ENCODE results near the gene CFAP119.

Gene CFAP119

GRCh38 chr16:30780549-30780948 is 18.7 kb upstream of the CFAP119 start:
- DNase-seq = no peak

- no peak for DNase-seq
Observed at GRCh38 chr16:30780021-30780420, 18.2 kb upstream of the CFAP119 start.

- no peak for DNase-seq
Observed at GRCh38 chr16:30779596-30779995, 17.7 kb upstream of the CFAP119 start.

DNA sequence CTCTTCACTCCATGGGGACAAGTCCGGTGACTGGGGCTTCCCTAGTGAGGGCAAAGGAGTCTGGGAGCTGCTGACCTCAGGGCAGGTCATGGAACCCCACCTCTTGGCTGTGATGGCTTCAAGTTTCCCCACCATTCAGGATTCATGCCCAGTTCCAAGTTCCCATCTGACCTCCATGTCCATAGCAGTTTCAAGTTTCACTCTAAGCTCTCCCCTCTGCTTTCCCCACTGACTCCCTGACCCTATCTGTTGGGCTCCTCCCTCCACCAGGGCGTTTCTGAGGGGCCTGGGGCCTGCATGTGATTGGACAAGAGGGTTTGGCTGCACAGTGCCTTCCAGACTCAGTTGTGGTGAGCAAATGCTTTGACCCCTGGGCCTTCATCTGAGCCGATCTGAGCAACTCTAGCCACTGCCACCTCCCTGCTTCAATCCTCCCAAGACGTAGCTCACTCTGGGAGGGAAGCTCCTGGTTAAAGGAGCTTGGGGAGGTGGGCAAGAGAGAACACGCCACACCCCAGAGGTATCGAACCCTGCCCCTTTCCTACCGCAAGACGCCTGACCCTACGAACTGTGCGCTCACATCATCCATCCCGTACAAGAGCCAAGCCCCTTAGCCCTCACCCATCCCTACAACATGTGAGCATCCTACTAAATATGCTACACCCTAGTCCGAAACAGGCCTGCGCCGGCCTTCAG is 16.8 kb upstream of the CFAP119 start:
- no peak for DNase-seq

DNA sequence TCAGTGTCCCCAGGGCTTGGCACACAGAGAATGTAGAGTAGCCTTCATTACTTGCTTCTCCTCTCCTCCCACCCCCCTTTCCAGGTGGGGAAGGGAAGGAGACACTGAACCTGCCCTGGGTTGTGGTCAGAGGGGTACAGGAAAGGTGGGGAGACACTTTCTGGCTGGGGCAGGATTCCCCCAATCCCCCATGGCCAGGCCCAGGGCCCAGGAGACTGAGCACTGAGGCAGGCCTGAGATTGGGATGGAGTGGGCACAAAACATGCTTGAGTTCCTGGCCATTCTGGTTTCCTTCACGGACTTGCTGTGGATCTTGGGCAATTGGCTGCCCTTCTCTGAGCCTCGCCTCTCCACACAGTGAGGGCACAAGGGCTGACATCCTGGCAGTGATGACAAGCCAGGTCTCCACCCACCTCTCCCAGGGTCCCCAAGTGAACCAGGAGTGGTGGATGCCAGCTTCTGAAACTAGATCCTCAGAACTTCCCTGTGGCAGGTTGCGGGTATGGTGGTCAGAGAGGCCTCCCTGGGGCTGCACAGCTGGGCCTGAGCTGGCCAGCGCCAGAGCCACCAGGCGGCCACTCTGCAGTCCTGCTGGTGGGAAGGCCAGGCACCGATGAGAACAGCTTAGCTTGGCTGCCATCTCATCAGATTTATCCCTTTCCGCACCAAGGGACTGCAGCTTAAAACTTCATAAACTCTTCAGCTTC is 15.9 kb upstream of the CFAP119 start:
- DNase-seq = no peak

- DNase-seq = peak; percentile 19 to 34
Observed at GRCh38 chr16:30775392-30776188, 13.7 kb upstream of the CFAP119 start.

GRCh38 chr16:30775131-30775391 is 13.2 kb upstream of the CFAP119 start:
- no peak for DNase-seq

DNA sequence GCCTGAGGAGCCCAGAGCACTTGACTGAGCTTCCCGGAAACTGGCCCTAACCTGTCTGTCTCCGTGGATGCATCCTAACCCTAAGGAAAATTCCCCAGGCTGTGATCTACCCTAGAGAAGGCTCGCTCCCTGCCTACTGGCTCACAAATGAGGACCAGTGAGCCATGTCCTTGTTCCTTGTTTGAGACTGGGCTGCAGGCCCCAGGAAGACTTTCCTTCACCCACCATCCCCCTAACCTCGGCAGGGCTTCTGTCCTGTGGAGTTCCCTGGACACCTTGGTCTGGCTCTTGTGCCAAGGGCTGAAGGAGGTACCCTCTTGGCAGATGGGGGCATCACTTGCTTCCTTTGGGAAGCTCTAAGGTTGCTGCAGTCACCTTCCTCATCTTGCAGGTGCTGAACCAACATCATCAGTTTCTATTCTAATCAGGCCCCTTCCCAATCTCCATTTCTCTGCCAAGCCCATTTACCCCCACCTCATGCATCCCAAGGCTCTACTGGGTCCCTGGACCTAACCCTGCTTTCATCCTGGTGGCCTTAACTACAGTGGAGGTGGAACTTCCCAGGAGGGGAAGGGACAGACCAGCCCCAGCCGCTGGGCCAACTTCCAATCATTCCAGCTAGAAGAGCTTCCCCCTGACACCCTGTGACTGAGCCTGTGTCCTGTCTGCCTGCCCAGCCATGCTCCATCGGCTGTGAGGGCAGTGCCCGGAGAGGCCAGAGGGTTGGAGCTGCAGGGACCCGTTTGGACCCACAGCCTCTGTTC is 12.7 kb upstream of the CFAP119 start:
- no peak for DNase-seq

- no peak for DNase-seq
Observed at GRCh38 chr16:30773826-30774225, 12.0 kb upstream of the CFAP119 start.

DNA sequence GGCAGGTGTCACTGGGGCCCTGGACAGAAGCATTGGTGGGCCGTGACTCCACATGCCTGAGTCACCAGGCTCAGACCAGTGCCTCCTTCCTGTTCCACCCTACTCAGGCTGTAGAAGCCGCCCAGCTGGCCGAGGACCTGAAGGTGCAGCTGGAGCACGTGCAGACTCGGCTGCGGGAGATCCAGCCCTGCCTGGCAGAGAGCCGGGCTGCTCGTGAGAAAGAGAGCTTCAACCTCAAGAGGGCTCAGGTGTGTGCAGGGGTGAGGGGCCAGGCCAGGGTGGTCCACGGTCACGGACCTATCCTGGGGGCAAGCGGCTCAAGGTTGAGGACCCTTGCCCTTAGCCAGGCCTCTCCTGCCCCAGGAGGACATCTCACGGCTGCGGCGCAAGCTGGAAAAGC is 9.9 kb upstream of the CFAP119 start:
- DNase-seq = no peak

DNA sequence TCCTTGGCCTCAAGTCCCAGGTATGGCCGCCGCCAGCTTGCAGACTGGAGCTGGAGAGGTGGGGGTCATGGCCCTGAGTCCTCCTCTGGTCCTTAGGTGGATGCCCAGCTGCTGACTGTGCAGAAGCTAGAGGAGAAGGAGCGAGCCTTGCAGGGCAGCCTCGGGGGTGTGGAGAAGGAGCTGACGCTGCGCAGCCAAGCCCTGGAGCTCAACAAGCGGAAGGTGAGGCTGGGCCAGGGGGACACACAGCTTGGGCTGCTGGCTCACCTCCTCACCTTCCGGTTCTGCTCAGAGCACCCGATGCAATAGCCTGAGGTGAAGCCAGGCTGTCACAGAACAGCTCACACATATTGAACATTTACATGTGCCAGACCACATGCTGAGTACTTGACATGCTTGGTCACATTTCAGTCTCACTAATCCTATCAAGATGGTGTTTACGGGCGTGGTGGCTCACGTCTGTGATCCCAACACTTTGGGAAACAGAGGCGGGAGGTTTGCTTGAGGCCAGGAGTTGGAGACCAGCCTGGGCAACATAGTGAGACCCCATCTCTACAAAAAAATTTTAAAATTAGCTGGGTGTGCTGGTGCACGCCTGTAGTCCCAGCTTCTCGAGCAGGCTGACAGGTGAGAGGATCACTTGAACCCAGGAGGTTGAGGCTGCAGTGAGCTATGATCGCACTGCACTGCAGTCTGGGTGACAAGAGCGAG is 7.7 kb upstream of the CFAP119 start:
- no peak for DNase-seq

DNA sequence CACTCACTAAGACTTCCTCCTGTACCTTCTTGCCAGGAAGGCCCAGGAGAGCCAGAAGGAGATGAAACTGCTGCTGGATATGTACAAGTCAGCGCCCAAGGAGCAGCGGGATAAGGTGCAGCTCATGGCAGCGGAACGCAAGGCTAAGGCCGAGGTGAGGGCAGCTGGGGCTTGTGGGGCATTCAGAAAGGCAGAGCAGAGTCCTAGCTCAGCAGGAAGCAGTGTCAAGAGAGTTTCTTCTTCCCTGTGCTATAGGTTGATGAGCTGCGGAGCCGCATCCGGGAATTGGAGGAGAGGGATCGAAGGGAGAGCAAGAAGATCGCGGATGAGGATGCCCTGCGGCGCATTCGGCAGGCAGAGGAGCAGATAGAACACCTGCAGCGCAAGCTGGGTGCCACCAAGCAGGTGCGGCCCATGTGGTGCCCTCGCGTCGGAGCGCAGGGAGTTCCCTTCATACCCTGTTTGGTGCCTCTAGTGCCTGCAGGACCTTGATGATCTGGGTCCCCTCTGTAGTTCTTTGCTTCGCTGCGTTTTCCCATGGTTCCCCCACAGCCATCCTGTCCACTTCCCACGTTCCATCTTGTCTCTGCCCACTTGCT is 6.8 kb upstream of the CFAP119 start:
- no peak for DNase-seq

- DNase-seq = no peak
Observed at GRCh38 chr16:30767767-30768465, 6.1 kb upstream of the CFAP119 start.

GRCh38 chr16:30766933-30767284 is 5.0 kb upstream of the CFAP119 start:
- no peak for DNase-seq

GRCh38 chr16:30766206-30766932 is 4.5 kb upstream of the CFAP119 start:
- no peak for DNase-seq

DNA sequence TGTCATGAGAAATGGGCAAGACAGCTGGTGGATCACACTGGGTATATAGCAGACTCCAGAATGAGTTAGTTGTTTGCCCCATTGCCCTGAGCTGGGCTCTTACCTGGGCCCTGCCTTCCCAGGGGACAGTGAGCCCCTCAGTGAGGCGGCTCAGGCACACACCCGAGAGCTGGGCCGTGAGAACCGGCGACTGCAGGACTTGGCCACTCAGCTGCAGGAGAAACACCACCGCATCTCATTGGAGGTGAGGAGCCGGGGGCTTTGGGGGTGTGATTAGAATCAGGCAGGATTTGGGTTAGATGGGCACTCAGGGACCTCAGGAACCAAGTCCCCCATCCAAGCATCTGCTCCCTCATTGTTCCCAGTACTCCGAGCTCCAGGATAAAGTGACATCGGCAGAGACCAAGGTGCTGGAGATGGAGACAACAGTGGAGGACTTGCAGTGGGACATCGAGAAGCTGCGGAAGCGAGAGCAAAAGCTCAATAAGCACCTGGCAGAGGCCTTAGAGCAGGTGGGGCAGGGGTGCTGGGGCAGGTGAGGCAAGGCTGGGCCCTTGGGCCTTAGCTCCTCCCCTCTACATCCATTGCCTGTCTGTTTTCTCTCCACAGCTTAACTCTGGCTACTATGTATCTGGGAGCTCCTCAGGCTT is 3.1 kb upstream of the CFAP119 start:
- no peak for DNase-seq

DNA sequence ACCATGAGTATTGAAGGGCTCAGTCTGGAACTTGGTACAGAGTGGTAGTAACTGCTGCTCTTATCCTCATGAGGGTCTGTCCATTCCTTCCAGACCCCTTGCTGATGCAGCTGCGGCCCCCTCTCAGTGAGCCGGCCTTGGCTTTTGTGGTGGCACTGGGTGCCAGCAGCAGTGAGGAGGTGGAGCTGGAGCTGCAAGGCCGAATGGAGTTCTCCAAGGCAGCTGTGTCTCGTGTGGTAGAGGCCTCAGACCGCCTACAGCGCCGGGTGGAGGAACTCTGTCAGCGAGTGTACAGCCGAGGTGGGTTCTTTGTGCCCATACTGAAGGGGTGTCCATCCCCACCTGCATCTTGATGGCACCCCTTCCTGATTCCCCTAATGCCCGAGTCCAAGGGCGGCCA is 2.2 kb upstream of the CFAP119 start:
- DNase-seq = no peak

DNA sequence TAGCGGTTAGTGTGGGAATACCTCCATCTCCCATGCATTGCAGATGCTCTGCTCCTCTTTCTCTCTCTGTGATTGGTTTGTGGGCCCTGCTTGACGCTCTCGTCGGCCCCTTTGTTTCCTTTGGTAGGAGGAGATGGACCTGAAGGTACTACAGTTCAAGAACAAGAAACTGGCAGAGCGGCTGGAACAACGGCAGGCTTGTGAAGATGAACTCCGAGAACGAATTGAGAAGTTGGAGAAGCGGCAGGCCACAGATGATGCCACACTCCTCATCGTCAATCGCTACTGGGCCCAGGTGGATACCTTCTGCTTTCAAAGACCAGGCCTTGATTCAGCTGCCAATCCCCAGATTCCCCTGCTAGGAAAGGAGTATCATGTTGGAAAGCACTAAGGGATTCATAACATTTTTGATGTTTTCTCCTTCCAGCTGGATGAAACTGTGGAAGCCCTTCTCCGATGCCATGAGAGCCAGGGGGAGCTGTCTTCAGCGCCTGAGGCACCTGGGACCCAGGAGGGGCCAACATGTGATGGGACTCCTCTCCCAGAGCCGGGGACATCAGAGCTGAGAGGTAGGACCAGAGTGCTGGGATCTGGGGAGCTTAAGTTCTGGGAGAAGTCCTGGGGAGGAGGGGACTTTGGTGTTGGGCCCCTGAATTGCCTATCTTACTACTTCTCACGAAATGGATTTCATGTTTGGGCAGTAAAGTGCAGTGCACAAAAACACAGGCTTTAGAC is 1.3 kb upstream of the CFAP119 start:
- no peak for DNase-seq

GRCh38 chr16:30761427-30761927 is 385 bp downstream of the CFAP119 start:
- DNase-seq = peak in 1 of 2 donors; percentile 5
